ENCODE measurements around the gene ASB18.

ASB18 gene

GRCh38 chr2:236204953-236205352 is 59.3 kb downstream of the ASB18 start:
- no peak for TF ChIP-seq CTCF (IDR thresholded peaks at IDR 0.05; ENCODE audit: control insufficient read depth, extremely low read depth, insufficient read depth)

GRCh38 chr2:236200378-236200777 is 63.8 kb downstream of the ASB18 start:
- no peak overlapping the region for H3K4me3 ChIP-seq (ENCODE audit: low read depth, low read length)
- no peak for DNase-seq (ENCODE audit: low read depth)
- TF ChIP-seq CTCF (IDR thresholded peaks at IDR 0.05; ENCODE audit: control insufficient read depth, extremely low read depth, insufficient read depth), result no peak

More at GRCh38 chr2:236204953-236205352, 59.3 kb downstream of the ASB18 start:
- DNase-seq (ENCODE audit: low read depth), result no peak
- no peak overlapping the region for H3K4me3 ChIP-seq (ENCODE audit: low read depth, low read length)

GRCh38 chr2:236196366-236196765 is 67.8 kb downstream of the ASB18 start:
- TF ChIP-seq CTCF (IDR thresholded peaks at IDR 0.05; ENCODE audit: control insufficient read depth, extremely low read depth, insufficient read depth), result no peak
- DNase-seq (ENCODE audit: low read depth), result no peak
- no peak overlapping the region for H3K4me3 ChIP-seq (ENCODE audit: low read depth, low read length)

GRCh38 chr2:236195726-236196125 is 68.5 kb downstream of the ASB18 start:
- TF ChIP-seq CTCF (IDR thresholded peaks at IDR 0.05; ENCODE audit: control insufficient read depth, extremely low read depth, insufficient read depth), result no peak
- no peak overlapping the region for H3K4me3 ChIP-seq (ENCODE audit: low read depth, low read length)
- no peak for DNase-seq (ENCODE audit: low read depth)

- TF ChIP-seq CTCF (IDR thresholded peaks at IDR 0.05; ENCODE audit: control insufficient read depth, extremely low read depth, insufficient read depth), result no peak
- no peak overlapping the region for H3K4me3 ChIP-seq (ENCODE audit: low read depth, low read length)
- no peak for DNase-seq (ENCODE audit: low read depth)
Measured at GRCh38 chr2:236194786-236195185, 69.4 kb downstream of the ASB18 start.

- no peak for TF ChIP-seq CTCF (IDR thresholded peaks at IDR 0.05; ENCODE audit: control insufficient read depth, extremely low read depth, insufficient read depth)
- DNase-seq (ENCODE audit: low read depth), result no peak
- no peak overlapping the region for H3K4me3 ChIP-seq (ENCODE audit: low read depth, low read length)
Measured at GRCh38 chr2:236193026-236193425, 71.2 kb downstream of the ASB18 start.

GRCh38 chr2:236190674-236191073 is 73.5 kb downstream of the ASB18 start:
- H3K4me3 ChIP-seq (ENCODE audit: low read depth, low read length), result no peak overlapping the region
- TF ChIP-seq CTCF (IDR thresholded peaks at IDR 0.05; ENCODE audit: control insufficient read depth, extremely low read depth, insufficient read depth), result no peak
- no peak for DNase-seq (ENCODE audit: low read depth)
